Keratinocyte (primary cell): Measurements from ENCODE around the gene KCNE4. TPM values are rescaled to one million over a fixed set of nuclear protein-coding genes. Genes with fewer than 3 reads are reported as not detected.

Experiments used
- DNase-seq: peaks from one replicate; pipeline ENCODE4 v3.0.0-alpha.2; 2011; ENCODE audit warnings: low read depth, missing footprints, low spot score
- FAIRE-seq: peaks from 2 replicates; lab custom pipeline; 2011; peaks lifted over from hg19 to GRCh38; lab: Jason Lieb, UNC
- H2AFZ ChIP-seq: 2 replicates; pipeline ENCODE4 v1.6.0; 2012; ENCODE audit warnings: low read length, control low read depth, inconsistent platforms; ENCODE audit not compliant: control insufficient read depth
- H3K27ac ChIP-seq: 2 replicates; pipeline ENCODE4 v1.5.1; 2011; ENCODE audit warnings: low read length; ENCODE audit not compliant: control insufficient read depth, insufficient read depth
- H3K27me3 ChIP-seq: 3 replicates; pipeline ENCODE4 v1.6.0; 2011; ENCODE audit warnings: low read length; ENCODE audit not compliant: control insufficient read depth, insufficient read depth; ENCODE audit errors: extremely low read depth
- H3K36me3 ChIP-seq, 2 experiments: 2 replicates in 1 of 2; 3 replicates in 1 of 2; pipeline ENCODE4 v1.5.1; 2011; ENCODE audit warnings: low read length in 2 of 2, mild to moderate bottlenecking in 1 of 2; ENCODE audit not compliant: control insufficient read depth in 2 of 2, insufficient read depth in 2 of 2; ENCODE audit errors: extremely low read depth in 1 of 2
- H3K4me1 ChIP-seq: 3 replicates; pipeline ENCODE4 v1.5.1; 2011; ENCODE audit warnings: low read length; ENCODE audit not compliant: control insufficient read depth, insufficient read depth; ENCODE audit errors: extremely low read depth
- H3K4me2 ChIP-seq: 3 replicates; pipeline ENCODE4 v1.6.0; 2011; ENCODE audit warnings: low read depth, low read length; ENCODE audit not compliant: control insufficient read depth, insufficient read depth; ENCODE audit errors: extremely low read depth
- H3K4me3 ChIP-seq, 3 experiments: fragments of 200-600 bp in 1 of 3; sonication (generic) in 1 of 3; 2 replicates in 2 of 3; 3 replicates in 1 of 3; pipeline ENCODE4 v1.5.1; 2011 to 2016; ENCODE audit warnings: low read length in 3 of 3, mild to moderate bottlenecking in 3 of 3, control low read depth in 2 of 3, inconsistent platforms in 1 of 3, low read depth in 1 of 3, mixed read lengths in 1 of 3, mixed run types in 1 of 3, moderate library complexity in 1 of 3; ENCODE audit not compliant: control insufficient read depth in 2 of 3, insufficient read depth in 2 of 3; ENCODE audit errors: extremely low read depth in 1 of 3
- H3K79me2 ChIP-seq: 2 replicates; pipeline ENCODE4 v1.6.0; 2012; ENCODE audit warnings: low read length; ENCODE audit not compliant: control insufficient read depth, insufficient read depth
- H3K9ac ChIP-seq: 3 replicates; pipeline ENCODE4 v1.6.0; 2011; ENCODE audit warnings: low read length; ENCODE audit not compliant: control insufficient read depth, insufficient read depth; ENCODE audit errors: extremely low read depth
- H3K9me1 ChIP-seq: 3 replicates; pipeline ENCODE4 v1.6.0; 2011; ENCODE audit warnings: low read length; ENCODE audit not compliant: control insufficient read depth, insufficient read depth; ENCODE audit errors: extremely low read depth
- H3K9me3 ChIP-seq: 2 replicates; pipeline ENCODE4 v1.5.1; 2012; ENCODE audit warnings: low read depth, low read length; ENCODE audit not compliant: control insufficient read depth
- H4K20me1 ChIP-seq: 3 replicates; pipeline ENCODE4 v1.6.0; 2011; ENCODE audit warnings: low read length; ENCODE audit not compliant: control insufficient read depth, insufficient read depth; ENCODE audit errors: extremely low read depth
- EZH2 ChIP-seq: IDR thresholded peaks from one replicate; pipeline ENCODE4 v1.6.1; 2012; ENCODE audit warnings: inconsistent platforms, mild to moderate bottlenecking, low read length, moderate library complexity
- dilution Hi-C: fragments of 300-500 bp; cut with MboI; formaldehyde crosslinking; loops from one replicate; pipeline ENCODE4 v1.7.0; 2020; ENCODE audit warnings: low sequenced_read_pairs; ENCODE audit not compliant: extremely low pct_ligation_motif_present
- polyA plus RNA-seq, 5 experiments: library from polyadenylated mRNA; depleted of rRNA in 3 of 5; stranded (reverse) in 3 of 5; stranded (forward) in 1 of 5; unstranded in 1 of 5; fragments of >200 nt; gene quantifications; 1 replicate in 1 of 5; 2 replicates in 3 of 5; 3 replicates in 1 of 5; pipeline versions ENCODE4 v1.2.1 to v1.2.3, GENCODE V29; 2011 to 2012; ENCODE audit warnings: missing spikeins in 2 of 5, low read depth in 1 of 5, low replicate concordance in 1 of 5
- TF ChIP-seq, protein P1 (sequence below), 3 experiments: IDR thresholded peaks in 1 of 3; conservative IDR thresholded peaks in 1 of 3; optimal IDR thresholded peaks in 1 of 3; 2 replicates in 2 of 3; 3 replicates in 1 of 3; pipeline versions ENCODE3 to v1.5.1; 2011; ENCODE audit warnings: low read length in 3 of 3, mild to moderate bottlenecking in 3 of 3, moderate library complexity in 2 of 3, control low read depth in 1 of 3, inconsistent platforms in 1 of 3; ENCODE audit not compliant: insufficient read depth in 2 of 3; ENCODE audit errors: extremely low read depth in 1 of 3

Gene KCNE4
- polyA plus RNA-seq, 1 donor (not counting 4 experiments of a cell fraction or from before 2014, with no cell fraction given): 0.13 TPM

DNA sequence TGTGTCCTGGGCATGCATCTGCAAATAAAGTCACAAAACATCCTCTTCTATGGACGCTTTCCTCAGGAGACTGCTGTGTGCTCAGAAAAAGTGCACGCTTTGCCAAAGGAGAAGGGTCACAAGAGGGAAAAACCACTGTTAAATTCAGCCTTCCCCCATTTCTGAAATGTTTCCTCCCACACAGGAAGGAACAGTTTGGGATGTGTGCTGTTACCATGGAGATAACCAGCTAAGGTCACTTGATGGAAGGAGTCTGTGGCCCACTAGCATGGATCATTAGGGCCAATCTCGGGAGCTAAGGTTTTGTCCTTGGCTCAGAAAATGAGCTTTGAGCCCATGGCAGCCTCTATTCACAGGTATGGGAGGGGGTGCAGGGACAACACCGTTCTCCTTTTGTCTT, 5.6 kb downstream of the KCNE4 start:
- Histone ChIP-seq H3K36me3 (no peaks in the 10 kb centered on the region), H2AFZ (no peak overlapping the region), H4K20me1 (no peaks in the 10 kb centered on the region), H3K9me3 (no peaks in the 10 kb centered on the region), H3K9ac (no peak overlapping the region), H3K4me1 (peaks cover 5% of the 10 kb centered on the region), H3K4me3 (no peak overlapping the region), H3K9me1 (no peaks in the 10 kb centered on the region), H3K27ac (no peak overlapping the region), H3K27me3 (peaks cover 5% of the 10 kb centered on the region), H3K4me2 (no peak overlapping the region), H3K79me2 (no peaks in the 10 kb centered on the region)
- DNase-seq: no peak
- dilution Hi-C loops: no loop called here
- TF ChIP-seq EZH2: no peak
- no peak for FAIRE-seq

DNA sequence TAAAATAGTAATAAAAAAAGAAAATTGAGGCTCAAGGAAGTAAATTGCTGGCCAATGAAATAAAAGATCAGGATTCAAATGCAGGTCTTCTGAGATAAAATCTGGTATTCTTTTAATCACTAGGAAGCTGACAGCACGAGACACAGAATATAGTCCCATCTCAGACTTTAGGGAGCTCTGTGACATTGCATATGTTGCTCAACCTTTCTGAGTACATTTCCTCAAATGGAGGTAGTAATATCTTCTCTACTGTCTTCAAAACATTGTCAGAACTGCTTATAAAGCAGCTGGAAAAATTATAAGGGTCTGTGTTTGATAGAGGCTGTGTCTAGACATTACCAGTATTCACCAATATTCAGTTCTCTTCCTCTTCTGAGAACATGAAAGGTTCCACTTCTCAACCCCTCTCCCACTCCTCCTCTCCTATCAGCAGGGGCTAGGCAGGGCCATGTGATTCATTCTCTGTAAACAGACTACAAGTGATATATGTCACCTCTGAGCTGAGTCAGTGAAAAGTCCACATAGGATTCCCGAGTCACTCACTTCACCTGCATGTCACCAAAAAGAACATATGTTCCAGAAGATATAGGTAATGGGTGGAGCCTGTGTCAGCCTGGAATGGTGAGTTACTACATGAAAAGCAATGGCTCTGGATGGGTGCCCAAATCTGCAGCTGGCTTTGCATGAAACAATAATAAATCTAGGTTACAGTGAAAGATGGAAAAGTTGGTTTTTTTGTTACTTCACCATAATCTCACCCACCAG, 7.1 kb downstream of the KCNE4 start:
- dilution Hi-C loops: no loop called here
- Histone ChIP-seq H3K4me1 (peaks cover 5% of the 10 kb centered on the region), H3K9me3 (no peaks in the 10 kb centered on the region), H3K9ac (no peak overlapping the region), H3K4me3 (no peak overlapping the region), H3K79me2 (no peaks in the 10 kb centered on the region), H3K36me3 (no peaks in the 10 kb centered on the region), H3K27ac (no peak overlapping the region), H3K9me1 (no peaks in the 10 kb centered on the region), H3K27me3 (no peaks in the 10 kb centered on the region), H4K20me1 (no peaks in the 10 kb centered on the region), H3K4me2 (no peak overlapping the region), H2AFZ (no peak overlapping the region)
- TF ChIP-seq EZH2: no peak
- TF ChIP-seq, protein P1, sequence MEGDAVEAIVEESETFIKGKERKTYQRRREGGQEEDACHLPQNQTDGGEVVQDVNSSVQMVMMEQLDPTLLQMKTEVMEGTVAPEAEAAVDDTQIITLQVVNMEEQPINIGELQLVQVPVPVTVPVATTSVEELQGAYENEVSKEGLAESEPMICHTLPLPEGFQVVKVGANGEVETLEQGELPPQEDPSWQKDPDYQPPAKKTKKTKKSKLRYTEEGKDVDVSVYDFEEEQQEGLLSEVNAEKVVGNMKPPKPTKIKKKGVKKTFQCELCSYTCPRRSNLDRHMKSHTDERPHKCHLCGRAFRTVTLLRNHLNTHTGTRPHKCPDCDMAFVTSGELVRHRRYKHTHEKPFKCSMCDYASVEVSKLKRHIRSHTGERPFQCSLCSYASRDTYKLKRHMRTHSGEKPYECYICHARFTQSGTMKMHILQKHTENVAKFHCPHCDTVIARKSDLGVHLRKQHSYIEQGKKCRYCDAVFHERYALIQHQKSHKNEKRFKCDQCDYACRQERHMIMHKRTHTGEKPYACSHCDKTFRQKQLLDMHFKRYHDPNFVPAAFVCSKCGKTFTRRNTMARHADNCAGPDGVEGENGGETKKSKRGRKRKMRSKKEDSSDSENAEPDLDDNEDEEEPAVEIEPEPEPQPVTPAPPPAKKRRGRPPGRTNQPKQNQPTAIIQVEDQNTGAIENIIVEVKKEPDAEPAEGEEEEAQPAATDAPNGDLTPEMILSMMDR (optimal IDR thresholded peaks at IDR 0.05 in 1 of 3, IDR thresholded peaks at IDR 0.05 in 1 of 3, conservative IDR thresholded peaks at IDR 0.05 in 1 of 3; ENCODE audit: extremely low read depth in 1 of 3, insufficient read depth in 2 of 3, low read length in 3 of 3): no peak
- no peak for FAIRE-seq
- DNase-seq: no peak
